Fibroblast of villous mesenchyme (primary cell): ENCODE measurements around the gene NELL1. TPM values are rescaled to one million over a fixed set of nuclear protein-coding genes. Genes with fewer than 3 reads are reported as not detected.

Source experiments
- DNase-seq: peaks from one replicate; pipeline ENCODE4 v3.0.0-alpha.2; 2010; ENCODE audit warnings: low read depth
- H3K4me3 ChIP-seq: 2 replicates; pipeline ENCODE4 v1.5.1; 2011; ENCODE audit warnings: low read depth, mild to moderate bottlenecking, low read length
- CTCF ChIP-seq: IDR thresholded peaks from 2 replicates; pipeline ENCODE4 v1.5.1; 2012; ENCODE audit warnings: low read depth, mild to moderate bottlenecking, low read length; ENCODE audit not compliant: insufficient read depth
- total RNA-seq: library from RNA; depleted of rRNA; stranded (reverse); fragments of >200 nt; gene quantifications from 2 replicates; pipeline ENCODE4 v1.2.3, GENCODE V29; 2012

Gene NELL1
- total RNA-seq, 1 donor = not detected

- no peak for TF ChIP-seq CTCF
- no peak for DNase-seq
- H3K4me3 ChIP-seq = no peak overlapping the region
Observed at GRCh38 chr11:21316591-21316990, 647.2 kb downstream of the NELL1 start.

- H3K4me3 ChIP-seq = no peak overlapping the region
- no peak for TF ChIP-seq CTCF
Observed at GRCh38 chr11:21321072-21321471, 651.7 kb downstream of the NELL1 start.

GRCh38 chr11:21321530-21321929 is 652.1 kb downstream of the NELL1 start:
- no peak overlapping the region for H3K4me3 ChIP-seq
- TF ChIP-seq CTCF = no peak
- DNase-seq = no peak

More at GRCh38 chr11:21321072-21321471, 651.7 kb downstream of the NELL1 start:
- DNase-seq = no peak

- no peak overlapping the region for H3K4me3 ChIP-seq
- DNase-seq = no peak
- TF ChIP-seq CTCF = no peak
Observed at GRCh38 chr11:21323617-21324016, 654.2 kb downstream of the NELL1 start.

GRCh38 chr11:21343204-21343603 is 673.8 kb downstream of the NELL1 start:
- TF ChIP-seq CTCF = no peak
- no peak overlapping the region for H3K4me3 ChIP-seq
- DNase-seq = no peak

GRCh38 chr11:21346361-21346760 is 677.0 kb downstream of the NELL1 start:
- no peak for TF ChIP-seq CTCF
- no peak for DNase-seq

GRCh38 chr11:21350613-21351012 is 681.2 kb downstream of the NELL1 start:
- TF ChIP-seq CTCF = no peak
- H3K4me3 ChIP-seq = no peak overlapping the region
- no peak for DNase-seq

More at GRCh38 chr11:21346361-21346760, 677.0 kb downstream of the NELL1 start:
- no peak overlapping the region for H3K4me3 ChIP-seq
